Adipocyte (in vitro differentiated cells): ENCODE measurements around the gene NCBP2L.

Source experiments
- DNase-seq: peaks from one replicate; pipeline ENCODE4 v3.0.0-alpha.2; 2015; ENCODE audit warnings: low read depth
- H3K27me3 ChIP-seq: replicated peaks from 2 replicates; pipeline ENCODE4 v1.7.0; 2013; ENCODE audit warnings: mild to moderate bottlenecking, low read length, moderate library complexity; ENCODE audit not compliant: control insufficient read depth, insufficient read depth
- H3K36me3 ChIP-seq: 2 replicates; pipeline ENCODE4 v1.7.0; 2013; ENCODE audit warnings: low read length, mild to moderate bottlenecking, moderate library complexity; ENCODE audit not compliant: control insufficient read depth, insufficient read depth, severe bottlenecking
- H3K4me1 ChIP-seq: 2 replicates; pipeline ENCODE4 v1.7.0; 2013; ENCODE audit warnings: mild to moderate bottlenecking, low read length, moderate library complexity; ENCODE audit not compliant: control insufficient read depth, insufficient read depth
- H3K4me3 ChIP-seq: 2 replicates; pipeline ENCODE4 v1.7.0; 2013; ENCODE audit warnings: mild to moderate bottlenecking, low read length, moderate library complexity
- H3K9ac ChIP-seq: 2 replicates; pipeline ENCODE4 v1.7.0; 2013; ENCODE audit warnings: mild to moderate bottlenecking, low read length, moderate library complexity
- H3K9me3 ChIP-seq: 2 replicates; pipeline ENCODE4 v1.7.0; 2013; ENCODE audit warnings: mild to moderate bottlenecking, low read length, moderate library complexity; ENCODE audit not compliant: control insufficient read depth

The NCBP2L gene

GRCh38 chrX:107777536-107777832 is at the start of gene NCBP2L:
Gene NCBP2L (plus strand): TSS chrX:107777733. CDS start chrX:107794221, 16,488 bp downstream.
- Histone ChIP-seq H3K9me3 (peaks cover 4% of the 10 kb centered on the region), H3K27me3 (peaks cover 27% of the 10 kb centered on the region), H3K4me3 (peak within 1 kb of the TSS; percentile 80), H3K4me1 (peaks cover 12% of the 10 kb centered on the region), H3K9ac (peak within 1 kb of the TSS; percentile 84), H3K36me3 (no peaks in the 10 kb centered on the region)
- DNase-seq = no peak

GRCh38 chrX:107728371-107729099 is 49.0 kb upstream of the NCBP2L start:
- H3K27me3 ChIP-seq = peaks cover 11% of the 10 kb centered on the region
- H3K9ac ChIP-seq = no peak overlapping the region
- no peaks in the 10 kb centered on the region for H3K36me3 ChIP-seq
- H3K4me3 ChIP-seq = no peak overlapping the region
- peaks cover 20% of the 10 kb centered on the region for H3K4me1 ChIP-seq
- DNase-seq = no peak
- no peaks in the 10 kb centered on the region for H3K9me3 ChIP-seq

- no peaks in the 10 kb centered on the region for H3K9me3 ChIP-seq
- H3K36me3 ChIP-seq = no peaks in the 10 kb centered on the region
- DNase-seq = no peak
- no peak overlapping the region for H3K9ac ChIP-seq
- H3K27me3 ChIP-seq = peaks cover 10% of the 10 kb centered on the region
- H3K4me3 ChIP-seq = no peak overlapping the region
- H3K4me1 ChIP-seq = peaks cover 20% of the 10 kb centered on the region
These were observed 47.8 kb upstream of the NCBP2L start for GRCh38 chrX:107729558-107730297.

GRCh38 chrX:107730298-107730655 is 47.3 kb upstream of the NCBP2L start:
- Histone ChIP-seq H3K9me3 (no peaks in the 10 kb centered on the region), H3K36me3 (no peaks in the 10 kb centered on the region), H3K4me1 (peaks cover 20% of the 10 kb centered on the region), H3K4me3 (no peak overlapping the region), H3K9ac (no peak overlapping the region), H3K27me3 (peaks cover 11% of the 10 kb centered on the region)
- no peak for DNase-seq

GRCh38 chrX:107730991-107731766 is 46.4 kb upstream of the NCBP2L start:
- H3K36me3 ChIP-seq = no peaks in the 10 kb centered on the region
- no peak overlapping the region for H3K9ac ChIP-seq
- H3K9me3 ChIP-seq = peaks cover 3% of the 10 kb centered on the region
- no peak overlapping the region for H3K4me3 ChIP-seq
- H3K4me1 ChIP-seq = peaks cover 18% of the 10 kb centered on the region
- H3K27me3 ChIP-seq = peaks cover 20% of the 10 kb centered on the region
- DNase-seq = no peak

GRCh38 chrX:107731831-107732502 is 45.6 kb upstream of the NCBP2L start:
- Histone ChIP-seq H3K4me3 (no peak overlapping the region), H3K4me1 (peaks cover 18% of the 10 kb centered on the region), H3K27me3 (peaks cover 27% of the 10 kb centered on the region), H3K36me3 (no peaks in the 10 kb centered on the region), H3K9ac (no peak overlapping the region), H3K9me3 (peaks cover 3% of the 10 kb centered on the region)
- peak; percentile 65 for DNase-seq

GRCh38 chrX:107733686-107734085 is 43.8 kb upstream of the NCBP2L start:
- no peaks in the 10 kb centered on the region for H3K36me3 ChIP-seq
- peaks cover 18% of the 10 kb centered on the region for H3K4me1 ChIP-seq
- DNase-seq = no peak
- peaks cover 3% of the 10 kb centered on the region for H3K9me3 ChIP-seq
- no peak overlapping the region for H3K9ac ChIP-seq
- H3K4me3 ChIP-seq = no peak overlapping the region
- peaks cover 38% of the 10 kb centered on the region for H3K27me3 ChIP-seq

DNA sequence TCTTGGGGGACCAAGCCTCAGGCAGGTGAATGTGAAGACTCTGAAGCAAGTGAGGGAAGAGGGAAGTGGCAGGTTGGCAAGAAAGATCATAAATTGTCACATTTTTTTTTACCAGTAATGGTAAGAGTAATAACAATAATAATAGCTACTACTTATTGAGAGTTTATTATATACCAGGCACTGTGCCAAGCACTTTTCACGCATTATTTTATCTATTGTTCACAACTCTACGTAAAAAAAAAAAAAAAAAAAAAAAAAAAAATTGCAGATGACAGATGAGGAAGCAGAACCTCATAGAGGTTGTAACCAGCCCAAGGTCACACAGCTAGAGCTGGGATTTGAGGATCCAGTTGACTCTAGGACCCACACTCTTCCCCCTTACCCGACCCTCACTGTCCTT is 42.9 kb upstream of the NCBP2L start:
- peaks cover 14% of the 10 kb centered on the region for H3K4me1 ChIP-seq
- no peak for DNase-seq
- H3K9ac ChIP-seq = no peak overlapping the region
- peaks cover 3% of the 10 kb centered on the region for H3K9me3 ChIP-seq
- H3K27me3 ChIP-seq = peaks cover 44% of the 10 kb centered on the region
- no peaks in the 10 kb centered on the region for H3K36me3 ChIP-seq
- H3K4me3 ChIP-seq = no peak overlapping the region

DNA sequence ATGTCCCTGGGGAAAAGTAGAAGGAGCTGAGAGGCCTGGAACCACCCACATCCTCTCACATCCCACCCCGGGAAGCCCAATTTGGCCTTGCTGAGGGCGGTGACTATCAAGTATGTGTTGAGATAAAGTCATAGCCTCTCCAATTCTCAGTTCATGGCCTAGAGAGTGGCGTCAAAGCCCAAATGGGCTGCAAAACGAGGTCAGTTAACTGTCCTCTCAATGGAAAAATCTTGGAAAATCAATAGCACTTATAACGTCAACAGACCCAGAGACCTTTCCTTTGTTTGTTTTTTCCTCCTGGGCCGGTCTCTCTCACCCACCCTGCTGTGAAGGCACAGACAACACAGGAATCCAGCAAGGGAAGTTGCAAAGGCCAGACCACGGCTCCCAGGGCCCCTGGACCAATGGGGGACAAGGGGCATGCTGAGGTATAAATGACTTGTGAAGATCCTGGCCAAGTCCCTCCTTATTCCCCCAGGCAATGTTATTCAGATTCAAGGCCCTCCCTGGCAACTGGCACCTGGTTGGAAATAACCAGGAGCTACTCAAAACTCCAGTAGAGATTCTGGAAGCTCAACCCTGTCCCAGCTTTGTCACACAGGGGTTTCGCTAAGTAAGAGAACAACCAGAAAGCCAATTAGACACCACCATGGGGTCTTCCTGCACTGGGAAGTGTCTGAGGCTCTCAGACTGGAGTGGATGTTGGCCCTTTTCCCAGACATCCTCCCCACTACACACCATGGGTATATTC is 40.6 kb upstream of the NCBP2L start:
- Histone ChIP-seq H3K27me3 (peaks cover 44% of the 10 kb centered on the region), H3K9ac (no peak overlapping the region), H3K4me3 (no peak overlapping the region), H3K36me3 (no peaks in the 10 kb centered on the region), H3K9me3 (peaks cover 3% of the 10 kb centered on the region), H3K4me1 (peaks cover 17% of the 10 kb centered on the region)
- DNase-seq = no peak

GRCh38 chrX:107738272-107738671 is 39.3 kb upstream of the NCBP2L start:
- H3K27me3 ChIP-seq = peaks cover 43% of the 10 kb centered on the region

More at GRCh38 chrX:107738272-107738671, 39.3 kb upstream of the NCBP2L start:
- Histone ChIP-seq H3K9me3 (peaks cover 3% of the 10 kb centered on the region), H3K4me3 (no peak overlapping the region), H3K36me3 (no peaks in the 10 kb centered on the region), H3K9ac (no peak overlapping the region), H3K4me1 (peaks cover 24% of the 10 kb centered on the region)
- no peak for DNase-seq
